Ectodermal cell (in vitro differentiated cells): ENCODE measurements around the gene CDH6.

Experiments
- H3K27ac ChIP-seq: 2 replicates; pipeline ENCODE4 v1.7.0; 2013; ENCODE audit warnings: mild to moderate bottlenecking, low read depth, low read length; ENCODE audit not compliant: insufficient read depth, poor library complexity, severe bottlenecking
- H3K27me3 ChIP-seq: 2 replicates; pipeline ENCODE4 v1.7.0; 2013; ENCODE audit warnings: mild to moderate bottlenecking, low read length; ENCODE audit not compliant: insufficient read depth, control insufficient read depth, poor library complexity, severe bottlenecking
- H3K36me3 ChIP-seq: one replicate; pipeline ENCODE4 v1.7.0; 2013; ENCODE audit warnings: low read length; ENCODE audit not compliant: control insufficient read depth, insufficient read depth
- H3K4me1 ChIP-seq: one replicate; pipeline ENCODE4 v1.7.0; 2013; ENCODE audit warnings: low read length; ENCODE audit not compliant: control insufficient read depth, insufficient read depth
- H3K4me3 ChIP-seq: 2 replicates; pipeline ENCODE4 v1.7.0; 2013; ENCODE audit warnings: low read depth, low read length, control low read depth; ENCODE audit not compliant: insufficient read depth
- H3K9me3 ChIP-seq: 2 replicates; pipeline ENCODE4 v1.7.0; 2013; ENCODE audit warnings: mild to moderate bottlenecking, low read length, moderate library complexity; ENCODE audit not compliant: control insufficient read depth
- WGBS, 2 experiments: methylation state at CpG; one replicate each; pipeline ENCODE4 v1.1.7; 2013; ENCODE audit warnings: missing lambda C conversion rate in 2 of 2; 5-methylcytosine and 5-hydroxymethylcytosine counted together

Gene CDH6

DNA sequence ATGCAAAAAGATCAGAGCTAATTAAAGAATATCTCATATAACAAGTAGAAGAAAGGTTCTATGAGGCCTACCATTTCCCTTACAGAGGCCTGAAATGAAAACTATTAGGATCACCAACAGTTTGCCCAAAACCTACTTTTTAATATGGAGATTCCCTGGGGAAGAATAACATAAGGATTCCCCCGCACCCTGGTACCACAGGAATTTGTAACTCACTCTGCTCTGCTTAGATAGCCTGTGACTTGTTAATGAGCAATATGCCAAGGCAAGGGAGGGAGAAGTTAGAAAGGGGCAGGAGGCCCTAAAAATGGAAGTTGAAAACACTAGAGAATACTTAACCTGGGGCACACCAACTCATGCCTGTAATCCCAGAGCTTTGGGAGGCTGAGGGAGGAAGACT, 107.0 kb downstream of the CDH6 start:
- Histone ChIP-seq H3K9me3 (no peaks in the 10 kb centered on the region), H3K27ac (no peak overlapping the region), H3K4me3 (no peak overlapping the region), H3K36me3 (no peaks in the 10 kb centered on the region), H3K4me1 (no peaks in the 10 kb centered on the region), H3K27me3 (no peaks in the 10 kb centered on the region)
- WGBS, 2 experiments = 50 to 94% methylated on average over 1 of the region's 1 CpG

DNA sequence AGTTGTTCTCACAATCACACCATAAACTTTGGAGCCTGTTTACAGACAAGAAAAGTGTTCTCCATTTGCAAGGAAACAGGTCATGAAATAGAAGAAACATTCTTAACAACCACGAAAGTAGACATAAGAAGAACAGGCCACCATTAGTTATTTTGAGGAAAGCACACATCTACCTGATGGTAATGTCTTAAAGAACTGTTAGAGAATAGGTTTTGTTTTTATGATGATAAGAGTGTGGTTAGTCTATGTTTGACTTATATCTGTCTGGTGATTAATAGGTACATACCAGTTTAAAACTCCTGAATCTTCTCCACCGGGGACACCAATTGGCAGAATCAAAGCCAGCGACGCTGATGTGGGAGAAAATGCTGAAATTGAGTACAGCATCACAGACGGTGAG, 108.3 kb downstream of the CDH6 start:
- no peaks in the 10 kb centered on the region for H3K27me3 ChIP-seq
- WGBS, 2 experiments = 84 to 85% methylated on average over 5 of the region's 5 CpGs
- no peak overlapping the region for H3K4me3 ChIP-seq
- H3K27ac ChIP-seq = no peak overlapping the region
- H3K9me3 ChIP-seq = no peaks in the 10 kb centered on the region
- H3K36me3 ChIP-seq = no peaks in the 10 kb centered on the region
- H3K4me1 ChIP-seq = no peaks in the 10 kb centered on the region

DNA sequence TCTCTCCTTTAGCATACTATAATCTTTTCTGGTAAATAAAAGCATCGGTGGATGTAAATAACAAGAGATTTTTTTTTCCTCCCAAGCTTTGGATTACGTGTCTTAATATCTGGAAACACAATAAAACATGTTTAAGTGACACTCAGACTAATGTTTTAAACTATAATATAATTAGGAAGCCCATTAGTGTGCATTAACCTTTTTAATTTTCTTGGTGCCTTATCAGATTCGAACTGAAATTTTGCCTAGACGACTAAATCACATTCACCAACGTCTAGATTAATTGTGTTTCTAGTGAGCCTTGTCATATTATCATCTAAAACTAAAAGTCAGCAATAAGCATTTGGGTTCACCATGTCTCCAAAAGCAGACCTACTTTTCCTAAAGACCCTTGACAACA, 110.2 kb downstream of the CDH6 start:
- no peak overlapping the region for H3K27ac ChIP-seq
- WGBS, 2 experiments = 87 to 100% methylated on average over 3 of the region's 5 CpGs
- no peaks in the 10 kb centered on the region for H3K4me1 ChIP-seq

DNA sequence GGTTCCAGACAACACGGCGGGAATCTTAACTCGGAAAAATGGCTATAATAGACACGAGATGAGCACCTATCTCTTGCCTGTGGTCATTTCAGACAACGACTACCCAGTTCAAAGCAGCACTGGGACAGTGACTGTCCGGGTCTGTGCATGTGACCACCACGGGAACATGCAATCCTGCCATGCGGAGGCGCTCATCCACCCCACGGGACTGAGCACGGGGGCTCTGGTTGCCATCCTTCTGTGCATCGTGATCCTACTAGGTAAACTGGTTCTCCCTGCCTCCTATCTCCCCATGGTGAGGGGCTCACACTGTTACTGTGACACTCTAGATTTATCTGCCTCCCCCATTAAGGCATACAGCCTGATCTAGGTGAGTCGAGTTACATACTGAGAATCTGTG, 124.2 kb downstream of the CDH6 start:
- Histone ChIP-seq H3K27ac (no peak overlapping the region), H3K36me3 (peaks cover 10% of the 10 kb centered on the region), H3K9me3 (no peaks in the 10 kb centered on the region), H3K4me3 (no peak overlapping the region), H3K27me3 (no peaks in the 10 kb centered on the region), H3K4me1 (no peaks in the 10 kb centered on the region)
- WGBS, 2 experiments = 89 to 93% methylated on average over 13 of the region's 13 CpGs

More for the DNA sequence above, 110.2 kb downstream of the CDH6 start:
- no peaks in the 10 kb centered on the region for H3K36me3 ChIP-seq
- no peaks in the 10 kb centered on the region for H3K9me3 ChIP-seq
- H3K27me3 ChIP-seq = no peaks in the 10 kb centered on the region
- no peak overlapping the region for H3K4me3 ChIP-seq

DNA sequence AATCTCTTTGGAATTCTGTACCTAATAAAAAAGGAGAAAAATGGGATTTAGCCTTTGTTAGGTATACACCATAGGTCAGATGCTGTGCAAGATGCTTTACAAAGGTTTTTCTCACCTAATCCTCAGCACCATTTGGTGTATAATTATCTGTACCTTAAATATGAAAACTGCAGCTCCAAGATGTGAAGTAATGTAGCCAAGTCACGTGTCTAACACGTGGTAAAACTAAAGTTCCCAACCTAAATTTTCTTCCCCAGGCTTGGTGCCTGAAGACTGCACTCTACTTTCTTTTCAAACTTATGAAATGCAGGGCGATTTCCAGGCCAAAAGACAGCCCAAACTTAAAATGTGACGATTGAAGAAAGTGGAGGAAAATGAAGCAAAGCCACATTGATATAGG, 125.8 kb downstream of the CDH6 start:
- Histone ChIP-seq H3K4me1 (no peaks in the 10 kb centered on the region), H3K27ac (no peak overlapping the region), H3K9me3 (no peaks in the 10 kb centered on the region), H3K4me3 (no peak overlapping the region), H3K36me3 (peaks cover 10% of the 10 kb centered on the region), H3K27me3 (no peaks in the 10 kb centered on the region)
- WGBS, 2 experiments = 90 to 91% methylated on average over 4 of the region's 4 CpGs

DNA sequence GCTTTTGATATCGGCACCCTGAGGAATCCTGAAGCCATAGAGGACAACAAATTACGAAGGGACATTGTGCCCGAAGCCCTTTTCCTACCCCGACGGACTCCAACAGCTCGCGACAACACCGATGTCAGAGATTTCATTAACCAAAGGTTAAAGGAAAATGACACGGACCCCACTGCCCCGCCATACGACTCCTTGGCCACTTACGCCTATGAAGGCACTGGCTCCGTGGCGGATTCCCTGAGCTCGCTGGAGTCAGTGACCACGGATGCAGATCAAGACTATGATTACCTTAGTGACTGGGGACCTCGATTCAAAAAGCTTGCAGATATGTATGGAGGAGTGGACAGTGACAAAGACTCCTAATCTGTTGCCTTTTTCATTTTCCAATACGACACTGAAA, 129.5 kb downstream of the CDH6 start:
- Histone ChIP-seq H3K9me3 (no peaks in the 10 kb centered on the region), H3K4me3 (no peak overlapping the region), H3K4me1 (no peaks in the 10 kb centered on the region), H3K27me3 (no peaks in the 10 kb centered on the region), H3K27ac (no peak overlapping the region), H3K36me3 (peaks cover 5% of the 10 kb centered on the region)
- WGBS, 2 experiments = 93 to 95% methylated on average over 18 of the region's 18 CpGs

DNA sequence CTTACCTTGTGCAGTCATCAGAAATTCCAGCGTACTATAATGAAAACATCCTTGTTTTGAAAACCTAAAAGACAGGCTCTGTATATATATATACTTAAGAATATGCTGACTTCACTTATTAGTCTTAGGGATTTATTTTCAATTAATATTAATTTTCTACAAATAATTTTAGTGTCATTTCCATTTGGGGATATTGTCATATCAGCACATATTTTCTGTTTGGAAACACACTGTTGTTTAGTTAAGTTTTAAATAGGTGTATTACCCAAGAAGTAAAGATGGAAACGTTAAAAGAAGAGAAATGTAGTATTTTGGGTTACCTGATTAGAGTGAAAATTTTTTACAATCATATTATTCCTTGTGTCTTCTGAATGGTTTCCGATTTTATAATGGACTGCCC, 131.4 kb downstream of the CDH6 start:
- Histone ChIP-seq H3K4me1 (no peaks in the 10 kb centered on the region), H3K27me3 (no peaks in the 10 kb centered on the region), H3K9me3 (no peaks in the 10 kb centered on the region), H3K4me3 (no peak overlapping the region), H3K27ac (no peak overlapping the region), H3K36me3 (no peaks in the 10 kb centered on the region)
- WGBS, 2 experiments = 92 to 98% methylated on average over 2 to 3 of the region's 3 CpGs

DNA sequence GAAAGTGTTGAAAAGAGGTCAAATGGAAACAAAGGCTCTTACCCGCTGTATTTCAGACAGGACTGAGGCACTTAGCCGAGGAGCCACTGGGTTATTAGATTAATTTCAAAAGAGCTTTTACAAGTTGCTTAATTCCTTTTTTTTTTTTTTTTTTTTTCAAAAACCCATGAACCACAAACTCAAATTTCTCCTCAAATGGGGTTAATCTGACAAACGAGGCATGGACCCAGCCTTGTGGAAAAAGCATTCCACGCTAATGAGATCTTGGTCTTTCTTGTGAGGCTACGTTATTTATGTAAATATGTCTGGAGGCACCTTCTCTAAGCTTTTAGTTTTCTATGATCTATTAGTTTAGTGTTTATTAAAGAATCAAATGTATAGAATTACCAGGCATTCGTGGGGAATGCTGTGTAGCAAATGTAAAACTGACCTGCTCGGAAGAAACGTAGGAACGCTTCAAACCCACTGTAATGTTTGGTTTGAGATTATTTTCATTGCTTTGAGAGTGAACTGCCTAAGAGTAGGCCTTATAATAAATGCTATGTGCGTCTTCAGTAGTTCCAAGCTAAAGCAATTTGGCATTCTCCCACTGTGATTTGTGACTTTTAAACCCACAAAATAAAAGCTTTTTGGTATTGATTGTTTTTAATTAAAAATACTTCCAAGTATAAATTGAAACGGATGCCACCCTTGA, 134.7 kb downstream of the CDH6 start:
- 83 to 86% methylated on average over 10 to 11 of the region's 11 CpGs for WGBS, 2 experiments
- H3K9me3 ChIP-seq = no peaks in the 10 kb centered on the region

DNA sequence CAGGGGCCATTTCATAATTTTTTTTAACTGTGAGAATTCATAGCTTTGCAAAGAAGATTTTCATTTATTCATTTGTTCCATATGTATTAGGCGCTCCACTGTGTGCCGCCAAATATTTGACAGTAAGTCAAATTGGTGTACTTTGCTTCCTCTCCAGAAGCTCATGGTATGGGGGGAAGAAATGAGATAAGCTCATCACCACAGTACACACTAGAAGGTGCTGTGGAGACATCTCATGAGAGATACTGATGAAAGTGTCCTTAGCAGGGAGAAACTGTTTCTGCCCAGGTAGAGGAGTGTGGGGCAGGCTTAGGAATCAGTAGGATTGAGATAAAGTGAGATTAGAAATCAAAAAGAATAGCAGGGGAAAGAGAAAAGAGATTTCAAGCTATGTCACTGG, 136.2 kb downstream of the CDH6 start:
- no peaks in the 10 kb centered on the region for H3K9me3 ChIP-seq
- no peak overlapping the region for H3K27ac ChIP-seq
- H3K4me3 ChIP-seq = no peak overlapping the region
- no peaks in the 10 kb centered on the region for H3K4me1 ChIP-seq
- no peaks in the 10 kb centered on the region for H3K27me3 ChIP-seq
- H3K36me3 ChIP-seq = no peaks in the 10 kb centered on the region
- WGBS, 2 experiments = 96 to 100% methylated on average over 2 of the region's 2 CpGs

More for the DNA sequence above, 134.7 kb downstream of the CDH6 start:
- H3K27ac ChIP-seq = no peak overlapping the region
- no peaks in the 10 kb centered on the region for H3K36me3 ChIP-seq
- no peak overlapping the region for H3K4me3 ChIP-seq
- H3K4me1 ChIP-seq = no peaks in the 10 kb centered on the region
- no peaks in the 10 kb centered on the region for H3K27me3 ChIP-seq

DNA sequence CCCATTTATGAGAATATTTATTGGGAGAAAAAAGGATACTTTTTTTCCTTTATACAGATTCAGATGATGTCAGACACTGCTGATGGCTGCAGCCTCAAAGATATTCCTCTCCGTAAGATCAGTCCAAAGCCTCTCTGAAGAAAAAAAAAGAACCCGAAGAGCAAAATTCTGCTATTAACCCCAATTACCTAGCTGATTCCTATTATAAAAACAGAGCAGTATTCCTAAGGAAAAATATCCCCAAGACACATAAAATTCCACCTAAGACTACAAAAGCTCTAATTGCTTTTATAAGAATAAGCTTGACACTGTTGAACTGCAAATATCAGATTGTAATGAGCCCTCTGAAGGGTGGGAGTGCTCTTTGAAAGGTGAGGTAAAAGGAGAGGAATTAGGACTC, 138.7 kb downstream of the CDH6 start:
- WGBS, 2 experiments = 76 to 96% methylated on average over 2 of the region's 2 CpGs
- peaks cover 6% of the 10 kb centered on the region for H3K4me1 ChIP-seq
- H3K27ac ChIP-seq = no peak overlapping the region
- H3K36me3 ChIP-seq = no peaks in the 10 kb centered on the region
- H3K9me3 ChIP-seq = no peaks in the 10 kb centered on the region
- no peak overlapping the region for H3K4me3 ChIP-seq
- no peaks in the 10 kb centered on the region for H3K27me3 ChIP-seq

DNA sequence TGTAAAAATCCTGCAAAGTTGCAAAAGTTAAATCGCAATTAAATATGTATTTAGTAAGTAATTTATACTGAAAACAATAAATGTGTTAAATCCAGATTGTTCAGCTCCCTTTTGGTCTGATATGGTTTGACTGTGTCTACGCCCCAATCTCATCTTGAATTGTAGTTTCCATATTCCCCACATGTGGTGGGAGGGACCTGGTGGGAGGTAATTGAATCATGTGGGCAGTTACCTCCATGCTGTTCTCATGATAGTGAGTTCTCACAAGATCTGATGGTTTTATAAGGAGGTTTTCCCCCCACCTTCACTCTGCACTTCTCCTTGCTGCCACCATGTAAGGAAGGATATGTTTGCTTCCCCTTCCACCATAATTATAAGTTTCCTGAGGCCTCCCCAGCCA, 140.0 kb downstream of the CDH6 start:
- Histone ChIP-seq H3K27me3 (no peaks in the 10 kb centered on the region), H3K36me3 (no peaks in the 10 kb centered on the region), H3K9me3 (no peaks in the 10 kb centered on the region), H3K4me1 (peaks cover 6% of the 10 kb centered on the region), H3K4me3 (no peak overlapping the region), H3K27ac (no peak overlapping the region)
- 94 to 100% methylated on average over 1 to 2 of the region's 2 CpGs for WGBS, 2 experiments
